Measurements from ENCODE around the gene SLC66A1.

DNA sequence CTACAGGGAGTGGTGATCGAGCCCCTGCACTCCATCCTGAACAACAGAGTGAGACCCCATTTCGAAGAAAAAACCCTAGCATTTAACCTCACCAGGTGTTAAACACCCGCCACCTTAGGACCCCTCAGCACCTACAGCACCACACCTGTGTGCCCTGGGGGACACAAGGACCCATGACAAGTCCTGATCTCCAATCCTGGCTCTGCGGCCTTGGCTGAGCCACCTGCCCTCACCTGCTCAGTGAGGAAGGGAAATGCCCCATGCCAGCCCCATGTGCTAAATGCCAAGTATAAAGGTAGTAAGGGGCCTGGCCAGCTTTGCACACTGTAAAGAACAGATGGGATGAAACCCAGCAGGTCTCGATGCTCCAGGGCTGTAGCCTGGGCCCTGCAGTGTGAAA, 49.4 kb upstream of the SLC66A1 start:
- TF ChIP-seq, protein P1, sequence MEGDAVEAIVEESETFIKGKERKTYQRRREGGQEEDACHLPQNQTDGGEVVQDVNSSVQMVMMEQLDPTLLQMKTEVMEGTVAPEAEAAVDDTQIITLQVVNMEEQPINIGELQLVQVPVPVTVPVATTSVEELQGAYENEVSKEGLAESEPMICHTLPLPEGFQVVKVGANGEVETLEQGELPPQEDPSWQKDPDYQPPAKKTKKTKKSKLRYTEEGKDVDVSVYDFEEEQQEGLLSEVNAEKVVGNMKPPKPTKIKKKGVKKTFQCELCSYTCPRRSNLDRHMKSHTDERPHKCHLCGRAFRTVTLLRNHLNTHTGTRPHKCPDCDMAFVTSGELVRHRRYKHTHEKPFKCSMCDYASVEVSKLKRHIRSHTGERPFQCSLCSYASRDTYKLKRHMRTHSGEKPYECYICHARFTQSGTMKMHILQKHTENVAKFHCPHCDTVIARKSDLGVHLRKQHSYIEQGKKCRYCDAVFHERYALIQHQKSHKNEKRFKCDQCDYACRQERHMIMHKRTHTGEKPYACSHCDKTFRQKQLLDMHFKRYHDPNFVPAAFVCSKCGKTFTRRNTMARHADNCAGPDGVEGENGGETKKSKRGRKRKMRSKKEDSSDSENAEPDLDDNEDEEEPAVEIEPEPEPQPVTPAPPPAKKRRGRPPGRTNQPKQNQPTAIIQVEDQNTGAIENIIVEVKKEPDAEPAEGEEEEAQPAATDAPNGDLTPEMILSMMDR (IDR thresholded peaks at IDR 0.05; ENCODE audit: low read depth, low read length) = no peak
- TF ChIP-seq, protein P2, sequence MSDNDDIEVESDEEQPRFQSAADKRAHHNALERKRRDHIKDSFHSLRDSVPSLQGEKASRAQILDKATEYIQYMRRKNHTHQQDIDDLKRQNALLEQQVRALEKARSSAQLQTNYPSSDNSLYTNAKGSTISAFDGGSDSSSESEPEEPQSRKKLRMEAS (IDR thresholded peaks at IDR 0.05; ENCODE audit: low read depth, low read length) = no peak

Data from NB4 (cell line).